Neural progenitor cell (in vitro differentiated cells): ENCODE data around the gene GPR37L1. TPM values are rescaled to one million over a fixed set of nuclear protein-coding genes. Genes with fewer than 3 reads are reported as not detected.

Experiments
- DNase-seq: peaks from one replicate; pipeline ENCODE4 v3.0.0-alpha.2; 2016; ENCODE audit warnings: low spot score
- H2AFZ ChIP-seq: fragments of 200-600 bp; sonication (generic); replicated peaks from 2 replicates; pipeline ENCODE4 v1.6.1; 2016; ENCODE audit warnings: antibody characterized with exemption
- H3F3A ChIP-seq: fragments of 200-600 bp; sonication (generic); 2 replicates; pipeline ENCODE4 v1.6.1; 2016; ENCODE audit warnings: antibody characterized with exemption, low read depth
- H3K27ac ChIP-seq: fragments of 200-600 bp; sonication (generic); 2 replicates; pipeline ENCODE4 v1.5.1; 2016; ENCODE audit warnings: mild to moderate bottlenecking
- H3K27me3 ChIP-seq: fragments of 200-600 bp; sonication (generic); 2 replicates; pipeline ENCODE4 v1.6.1; 2016; ENCODE audit warnings: mild to moderate bottlenecking, moderate library complexity
- H3K36me3 ChIP-seq: fragments of 200-600 bp; sonication (generic); 2 replicates; pipeline ENCODE4 v1.5.1; 2016
- H3K4me1 ChIP-seq: fragments of 200-600 bp; sonication (generic); 2 replicates; pipeline ENCODE4 v1.6.1; 2016; ENCODE audit warnings: mixed run types
- H3K4me2 ChIP-seq: fragments of 200-600 bp; sonication (generic); 2 replicates; pipeline ENCODE4 v1.6.1; 2016
- H3K4me3 ChIP-seq: fragments of 200-600 bp; sonication (generic); 2 replicates; pipeline ENCODE4 v1.5.1; 2016
- H3K79me2 ChIP-seq: fragments of 200-600 bp; sonication (generic); 2 replicates; pipeline ENCODE4 v1.6.1; 2016; ENCODE audit warnings: low read depth
- H3K9ac ChIP-seq: fragments of 200-600 bp; sonication (generic); 2 replicates; pipeline ENCODE4 v1.6.1; 2016
- H3K9me3 ChIP-seq: fragments of 200-600 bp; sonication (generic); 2 replicates; pipeline ENCODE4 v1.5.1; 2016; ENCODE audit warnings: low read depth
- H4K20me1 ChIP-seq: fragments of 200-600 bp; sonication (generic); 2 replicates; pipeline ENCODE4 v1.6.1; 2016; ENCODE audit warnings: low read depth
- H3K27ac Mint-ChIP-seq: 3 replicates; pipeline ENCODE4 v1.8.0; 2021; ENCODE audit warnings: mixed read lengths
- H3K27me3 Mint-ChIP-seq: 2 replicates; pipeline ENCODE4 v1.8.0; 2022; ENCODE audit warnings: low read depth, mild to moderate bottlenecking, inconsistent platforms, moderate library complexity, mixed read lengths; ENCODE audit not compliant: insufficient read depth
- H3K36me3 Mint-ChIP-seq: 3 replicates; pipeline ENCODE4 v1.8.0; 2021; ENCODE audit warnings: mixed read lengths
- H3K4me1 Mint-ChIP-seq: 3 replicates; pipeline ENCODE4 v1.8.0; 2021; ENCODE audit warnings: mixed read lengths
- H3K4me3 Mint-ChIP-seq: 3 replicates; pipeline ENCODE4 v1.8.0; 2021; ENCODE audit warnings: mild to moderate bottlenecking, moderate library complexity, mixed read lengths
- H3K9me3 Mint-ChIP-seq: 3 replicates; pipeline ENCODE4 v1.8.0; 2020; ENCODE audit warnings: mixed read lengths
- EZH2 ChIP-seq: fragments of 200-600 bp; sonication (generic); IDR thresholded peaks from 2 replicates; pipeline ENCODE4 v1.6.1; 2017; ENCODE audit warnings: antibody characterized with exemption, mild to moderate bottlenecking, moderate library complexity
- EZH2phosphoT487 ChIP-seq: fragments of 200-600 bp; sonication (generic); IDR thresholded peaks from 2 replicates; pipeline ENCODE4 v1.6.1; 2017; ENCODE audit warnings: antibody characterized with exemption
- total RNA-seq: library from RNA; depleted of rRNA; stranded (reverse); fragments of >200 nt; gene quantifications from 2 replicates; pipeline ENCODE4 v1.2.3, GENCODE V29; 2015; ENCODE audit warnings: low replicate concordance
- TF ChIP-seq, protein P1 (sequence below): fragments of 200-600 bp; sonication (generic); IDR thresholded peaks from 2 replicates; pipeline ENCODE4 v1.5.1; 2017; ENCODE audit warnings: antibody characterized with exemption, mild to moderate bottlenecking

The GPR37L1 gene
- total RNA-seq, 1 donor from 2014 or later: not detected

- Histone ChIP-seq H3K27me3 (no peaks in the 10 kb centered on the region), H3K36me3 (no peaks in the 10 kb centered on the region), H4K20me1 (no peaks in the 10 kb centered on the region), H3K9ac (no peak overlapping the region), H3K4me1 (peaks cover 11% of the 10 kb centered on the region), H3K4me3 (no peak overlapping the region), H3K27ac (no peak overlapping the region), H2AFZ (no peak overlapping the region), H3F3A (no peaks in the 10 kb centered on the region), H3K79me2 (no peaks in the 10 kb centered on the region), H3K4me2 (no peak overlapping the region), H3K9me3 (no peaks in the 10 kb centered on the region)
- TF ChIP-seq, protein P1, sequence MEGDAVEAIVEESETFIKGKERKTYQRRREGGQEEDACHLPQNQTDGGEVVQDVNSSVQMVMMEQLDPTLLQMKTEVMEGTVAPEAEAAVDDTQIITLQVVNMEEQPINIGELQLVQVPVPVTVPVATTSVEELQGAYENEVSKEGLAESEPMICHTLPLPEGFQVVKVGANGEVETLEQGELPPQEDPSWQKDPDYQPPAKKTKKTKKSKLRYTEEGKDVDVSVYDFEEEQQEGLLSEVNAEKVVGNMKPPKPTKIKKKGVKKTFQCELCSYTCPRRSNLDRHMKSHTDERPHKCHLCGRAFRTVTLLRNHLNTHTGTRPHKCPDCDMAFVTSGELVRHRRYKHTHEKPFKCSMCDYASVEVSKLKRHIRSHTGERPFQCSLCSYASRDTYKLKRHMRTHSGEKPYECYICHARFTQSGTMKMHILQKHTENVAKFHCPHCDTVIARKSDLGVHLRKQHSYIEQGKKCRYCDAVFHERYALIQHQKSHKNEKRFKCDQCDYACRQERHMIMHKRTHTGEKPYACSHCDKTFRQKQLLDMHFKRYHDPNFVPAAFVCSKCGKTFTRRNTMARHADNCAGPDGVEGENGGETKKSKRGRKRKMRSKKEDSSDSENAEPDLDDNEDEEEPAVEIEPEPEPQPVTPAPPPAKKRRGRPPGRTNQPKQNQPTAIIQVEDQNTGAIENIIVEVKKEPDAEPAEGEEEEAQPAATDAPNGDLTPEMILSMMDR: no peak
- no peak for TF ChIP-seq EZH2
- TF ChIP-seq EZH2phosphoT487: no peak
- Mint-ChIP-seq H3K4me1 (peaks cover 27% of the 10 kb centered on the region), H3K36me3 (no peaks in the 10 kb centered on the region), H3K9me3 (no peaks in the 10 kb centered on the region), H3K27me3 (peaks cover 1% of the 10 kb centered on the region), H3K27ac (no peak overlapping the region), H3K4me3 (no peak overlapping the region)
- DNase-seq: no peak
Measured at GRCh38 chr1:202162047-202162417, 39.3 kb downstream of the GPR37L1 start.

DNA sequence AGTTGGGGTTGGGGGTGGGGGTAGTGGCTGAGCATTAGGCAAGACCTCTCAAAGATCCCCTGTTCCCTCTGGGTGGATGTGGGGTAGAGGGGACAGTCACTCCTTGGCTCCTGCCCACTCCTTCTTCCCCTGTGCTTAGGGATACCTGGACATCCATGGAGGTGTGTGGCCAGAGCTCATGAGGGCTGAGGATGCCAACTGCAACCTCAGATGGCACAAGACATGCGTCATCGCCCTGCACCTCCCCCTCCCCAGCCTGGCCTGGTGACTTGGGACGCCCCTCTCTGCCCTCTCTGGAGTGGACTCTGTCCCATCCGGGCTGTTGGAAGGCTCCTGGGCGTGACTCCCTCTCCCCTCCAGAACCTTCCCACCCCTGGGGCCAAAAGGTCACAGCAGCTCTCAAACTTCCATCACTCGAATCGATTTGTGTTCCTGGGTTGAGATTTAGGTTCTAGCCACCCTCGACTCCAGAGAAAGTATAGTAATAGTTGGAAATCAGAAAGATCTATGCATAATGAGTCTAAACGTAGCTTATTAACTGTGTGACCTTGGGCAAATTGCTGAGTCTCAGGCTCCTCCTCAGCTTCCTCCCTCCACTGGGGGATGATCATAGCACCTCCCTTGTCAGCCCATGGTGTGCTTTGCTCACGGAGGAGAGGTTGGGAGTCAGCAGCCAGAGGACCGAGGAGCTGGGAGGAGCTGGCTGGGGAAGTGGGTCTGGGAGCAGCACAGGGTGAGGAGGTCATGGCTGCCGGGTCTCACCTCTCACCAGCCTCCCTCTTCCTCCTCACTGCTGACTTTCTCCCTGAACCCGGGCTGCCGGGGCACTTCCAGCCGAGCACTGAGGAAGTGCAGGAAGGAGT lies 39.9 kb downstream of the GPR37L1 start:
- Histone ChIP-seq H3K9me3 (no peaks in the 10 kb centered on the region), H2AFZ (no peak overlapping the region), H3K27ac (no peak overlapping the region), H4K20me1 (no peaks in the 10 kb centered on the region), H3K4me2 (no peak overlapping the region), H3K4me3 (no peak overlapping the region), H3K4me1 (peaks cover 11% of the 10 kb centered on the region), H3K27me3 (no peaks in the 10 kb centered on the region), H3K79me2 (no peaks in the 10 kb centered on the region), H3K36me3 (no peaks in the 10 kb centered on the region), H3K9ac (no peak overlapping the region), H3F3A (no peaks in the 10 kb centered on the region)
- no peaks in the 10 kb centered on the region for H3K36me3 Mint-ChIP-seq
- H3K27ac Mint-ChIP-seq: no peak overlapping the region
- no peaks in the 10 kb centered on the region for H3K9me3 Mint-ChIP-seq
- H3K4me1 Mint-ChIP-seq: peaks cover 31% of the 10 kb centered on the region
- no peak for DNase-seq
- TF ChIP-seq EZH2 (no peak), EZH2phosphoT487 (no peak)
- TF ChIP-seq, protein P1: no peak
- H3K27me3 Mint-ChIP-seq: no peaks in the 10 kb centered on the region
- no peak overlapping the region for H3K4me3 Mint-ChIP-seq

DNA sequence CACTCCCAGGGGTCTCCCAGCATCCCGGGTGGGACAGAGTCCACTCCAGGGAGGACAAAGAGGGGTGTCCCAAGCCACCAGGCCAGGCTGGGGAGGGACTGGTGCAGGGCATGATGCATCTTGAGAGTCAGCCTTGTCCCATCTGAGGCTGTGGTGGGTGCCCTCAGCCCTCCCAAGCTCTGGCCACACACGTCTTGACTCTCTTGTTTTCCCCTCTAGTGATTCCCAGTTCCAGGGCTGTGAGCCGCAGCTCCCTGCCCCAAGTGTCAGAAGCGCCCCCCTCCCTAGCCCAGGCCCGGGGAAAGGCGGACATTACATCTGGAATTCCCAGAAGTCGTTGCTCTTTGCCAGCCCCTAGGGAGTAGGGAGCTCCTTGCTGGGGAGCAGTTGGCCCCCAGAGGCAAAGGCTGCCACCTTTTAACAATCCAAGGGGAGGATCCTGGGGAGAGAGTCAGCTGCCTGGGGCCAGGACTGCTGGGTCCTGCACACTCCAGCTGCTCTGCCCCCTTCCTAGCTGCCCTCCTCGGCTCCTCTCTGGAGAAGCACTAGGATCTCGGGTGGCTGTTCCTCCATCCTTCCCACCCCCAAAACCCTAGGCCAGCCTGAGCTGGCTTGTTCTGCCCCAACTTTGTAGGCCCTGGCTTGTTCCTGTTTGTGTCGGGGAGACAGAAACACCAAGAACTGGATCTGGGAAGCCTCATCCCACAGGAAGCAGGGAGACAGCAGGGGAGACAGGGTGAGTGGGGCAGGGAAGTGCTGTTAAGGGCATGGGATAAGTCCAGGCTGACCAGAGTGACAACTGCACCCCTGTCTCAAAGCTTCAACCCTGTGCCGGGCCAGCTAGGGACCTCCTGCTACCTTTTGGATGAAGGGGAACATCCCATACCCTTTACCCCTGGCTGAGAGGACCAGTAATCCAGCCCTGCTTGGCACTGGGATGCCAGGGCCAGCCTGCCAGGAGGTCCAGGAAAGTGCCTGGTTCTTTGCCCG lies 40.9 kb downstream of the GPR37L1 start:
- Histone ChIP-seq H3K9me3 (no peaks in the 10 kb centered on the region), H2AFZ (no peak overlapping the region), H3F3A (no peaks in the 10 kb centered on the region), H3K27ac (no peak overlapping the region), H3K4me3 (no peak overlapping the region), H3K36me3 (no peaks in the 10 kb centered on the region), H3K79me2 (no peaks in the 10 kb centered on the region), H3K27me3 (no peaks in the 10 kb centered on the region), H4K20me1 (no peaks in the 10 kb centered on the region), H3K9ac (no peak overlapping the region), H3K4me1 (peaks cover 11% of the 10 kb centered on the region), H3K4me2 (no peak overlapping the region)
- H3K27me3 Mint-ChIP-seq: no peaks in the 10 kb centered on the region
- no peaks in the 10 kb centered on the region for H3K9me3 Mint-ChIP-seq
- no peak overlapping the region for H3K27ac Mint-ChIP-seq
- TF ChIP-seq EZH2 (no peak), EZH2phosphoT487 (no peak)
- no peak overlapping the region for H3K4me3 Mint-ChIP-seq
- H3K4me1 Mint-ChIP-seq: peaks cover 31% of the 10 kb centered on the region
- no peak for DNase-seq
- no peaks in the 10 kb centered on the region for H3K36me3 Mint-ChIP-seq
